Measurements from ENCODE around the gene ACY1.

ACY1 gene

DNA sequence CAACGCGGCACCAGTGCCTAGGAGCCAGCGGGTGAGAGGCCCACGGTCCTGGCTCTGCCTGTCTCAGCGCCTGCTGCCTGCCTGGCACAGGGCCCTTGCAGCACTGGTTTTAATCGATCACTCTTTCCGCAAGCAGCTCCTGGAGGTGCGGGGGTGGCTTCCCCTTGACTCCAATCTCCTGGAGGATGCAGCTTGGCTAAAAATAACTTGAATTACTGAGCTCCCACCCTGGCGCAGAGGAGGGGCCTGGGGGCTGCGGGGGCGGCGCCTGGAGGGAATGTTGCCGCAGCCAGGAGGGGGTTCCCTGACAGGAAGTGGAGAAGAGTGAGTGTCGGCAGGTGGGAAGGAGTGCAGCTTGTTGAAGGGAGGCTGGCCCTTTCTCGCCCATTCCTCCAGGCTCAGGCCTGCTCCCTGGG lies 22.2 kb downstream of the ACY1 start:
- DNase-seq (ENCODE audit: low read depth): no peak

DNA sequence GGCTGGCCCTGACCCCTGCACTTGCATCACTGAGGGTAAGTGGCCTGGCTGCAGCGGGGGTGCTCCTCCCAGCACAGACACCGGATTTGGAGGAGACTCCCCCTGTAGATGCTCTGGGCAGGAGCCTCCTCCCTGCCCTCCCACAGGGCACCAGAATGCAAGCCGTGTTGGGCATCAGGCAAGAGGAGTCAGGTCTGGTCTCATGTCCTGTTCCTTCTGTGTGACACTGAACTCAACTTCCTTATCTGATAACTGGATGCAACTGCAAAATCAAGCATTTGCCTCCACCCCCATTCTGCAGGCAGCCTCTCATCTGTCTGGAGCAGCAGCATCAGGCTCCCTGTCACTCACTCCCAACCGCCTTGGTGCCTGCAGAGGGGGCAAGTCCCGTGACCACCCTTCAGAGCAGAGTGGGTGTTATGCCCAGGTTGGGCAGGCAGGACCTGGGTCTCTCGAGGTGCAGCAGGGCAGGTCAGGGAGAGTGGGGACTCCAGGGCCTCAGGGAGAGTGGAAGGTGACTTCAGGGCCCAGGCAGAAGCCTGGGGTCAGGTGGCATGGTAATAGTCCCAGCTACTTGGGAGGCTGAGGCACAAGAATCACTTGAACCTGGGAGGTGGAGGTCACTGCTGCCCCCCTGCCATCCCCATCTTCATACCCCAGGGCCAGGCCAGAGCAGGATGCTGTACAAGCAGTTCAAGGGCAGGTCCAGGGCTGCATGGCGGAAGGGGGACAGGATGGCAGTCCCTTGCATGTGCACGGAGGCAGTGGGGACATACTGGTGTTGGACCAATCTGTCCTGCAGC lies 22.9 kb downstream of the ACY1 start:
- no peak for DNase-seq (ENCODE audit: low read depth)

DNA sequence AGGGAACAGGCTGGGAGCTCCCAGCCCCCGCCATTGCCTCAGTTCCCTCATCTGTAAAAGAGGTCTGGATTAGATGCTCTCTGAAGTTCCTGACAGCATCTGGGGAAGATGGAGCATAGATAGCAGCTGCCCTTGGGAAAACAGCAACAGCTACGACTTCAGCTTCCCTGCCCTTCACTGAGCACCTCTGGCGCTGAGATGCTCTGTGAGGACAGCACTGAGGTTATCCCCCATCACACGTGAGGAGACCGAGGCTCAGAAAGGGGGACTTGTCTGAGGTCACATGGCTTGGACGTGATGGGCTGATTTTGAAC lies 23.4 kb downstream of the ACY1 start:
- no peak for DNase-seq (ENCODE audit: low read depth)

DNA sequence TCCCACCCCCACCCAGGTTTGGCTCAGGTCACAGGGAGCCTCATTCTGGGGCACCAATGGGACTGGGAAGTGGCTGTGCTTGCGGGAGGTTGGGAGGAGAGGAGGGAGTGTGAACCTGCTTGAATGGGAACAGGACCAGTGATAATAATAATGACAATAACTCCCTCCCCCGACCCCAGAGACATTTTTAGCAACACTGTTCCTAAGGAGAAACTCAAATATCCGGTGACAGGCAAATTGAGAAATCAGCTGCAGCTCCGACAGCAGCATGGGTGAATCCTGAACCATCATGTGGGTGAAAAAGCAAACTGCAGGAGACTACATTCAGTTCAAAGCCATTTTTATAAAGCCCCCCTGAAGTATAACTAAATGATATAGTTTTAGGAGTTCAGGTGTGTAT lies 24.0 kb downstream of the ACY1 start:
- no peak for DNase-seq (ENCODE audit: low read depth)

DNA sequence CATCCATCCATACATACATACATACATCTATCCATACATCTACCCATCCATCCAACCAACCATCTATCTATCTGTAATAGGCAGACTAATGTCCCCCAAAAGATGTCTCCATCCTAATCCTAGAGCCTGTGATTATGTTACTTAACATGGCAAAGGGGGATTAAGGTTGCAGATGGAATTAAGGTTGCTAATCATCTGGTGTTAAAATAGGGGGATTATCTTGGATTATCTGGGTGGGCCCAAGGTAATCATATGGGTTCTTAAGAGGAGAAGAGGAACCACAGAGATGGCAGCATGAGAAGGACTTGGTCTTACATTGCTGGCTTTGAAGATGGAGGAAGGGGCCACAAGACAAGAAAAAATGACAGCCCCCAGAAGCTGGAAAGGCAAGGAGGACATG lies 27.1 kb downstream of the ACY1 start:
- no peak for DNase-seq (ENCODE audit: low read depth)

DNA sequence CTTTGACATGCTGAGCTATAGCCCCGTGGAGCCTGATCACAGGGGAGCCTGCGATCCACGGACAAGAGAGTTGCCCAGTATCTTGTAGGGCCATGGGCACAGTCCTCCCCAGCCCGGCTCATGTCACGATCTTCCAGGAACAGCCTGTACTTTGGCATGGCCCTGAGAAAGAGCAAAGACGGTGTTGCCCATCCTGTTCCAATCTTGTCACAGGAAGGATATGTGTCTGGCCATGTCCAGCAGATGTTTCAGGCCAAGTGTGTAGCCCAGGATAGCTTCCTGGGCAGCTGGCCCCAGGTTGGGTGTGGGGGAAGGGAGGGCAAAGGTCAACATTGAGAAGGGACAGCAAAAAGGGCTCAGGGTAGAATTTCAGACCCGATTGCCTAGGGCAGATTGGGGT lies 29.4 kb downstream of the ACY1 start:
- DNase-seq (ENCODE audit: low read depth): no peak

DNA sequence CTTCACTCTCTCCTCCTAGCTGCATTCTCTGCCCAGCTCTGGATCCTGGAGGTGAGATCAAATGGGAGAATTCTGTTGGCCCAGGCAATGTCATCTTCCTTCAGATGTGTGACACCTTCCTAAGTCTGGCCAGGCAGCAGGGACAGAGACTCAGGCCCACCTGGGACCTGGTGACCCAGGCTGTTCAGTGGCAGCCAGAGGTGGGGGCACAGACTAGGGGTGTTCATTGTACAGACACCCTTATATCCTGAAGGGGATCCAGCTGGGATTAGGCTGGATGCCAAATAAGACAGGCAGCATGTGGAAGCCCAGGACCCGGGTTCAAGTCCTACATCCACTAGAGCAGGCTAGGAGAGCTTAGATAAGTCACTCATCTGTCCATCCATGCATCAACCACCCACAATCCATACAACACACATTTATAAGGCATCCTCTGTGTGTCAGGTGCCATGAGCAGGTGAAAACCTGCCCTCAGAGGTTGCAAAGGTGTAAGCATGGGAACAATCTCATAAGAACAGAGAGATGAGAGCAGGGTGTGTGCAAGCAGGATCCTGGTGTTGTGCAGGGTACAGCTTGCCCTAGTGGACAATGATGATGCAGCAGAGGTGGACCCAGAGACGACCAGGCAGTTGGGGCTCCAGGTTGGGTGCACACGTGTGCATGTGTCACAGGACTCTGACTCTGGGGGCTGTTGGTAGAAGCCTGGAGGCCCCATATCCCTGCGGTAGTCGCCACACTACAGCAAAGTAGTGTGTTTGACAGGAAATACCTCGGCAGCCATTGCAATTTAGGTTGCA lies 30.7 kb downstream of the ACY1 start:
- no peak for DNase-seq (ENCODE audit: low read depth)

DNA sequence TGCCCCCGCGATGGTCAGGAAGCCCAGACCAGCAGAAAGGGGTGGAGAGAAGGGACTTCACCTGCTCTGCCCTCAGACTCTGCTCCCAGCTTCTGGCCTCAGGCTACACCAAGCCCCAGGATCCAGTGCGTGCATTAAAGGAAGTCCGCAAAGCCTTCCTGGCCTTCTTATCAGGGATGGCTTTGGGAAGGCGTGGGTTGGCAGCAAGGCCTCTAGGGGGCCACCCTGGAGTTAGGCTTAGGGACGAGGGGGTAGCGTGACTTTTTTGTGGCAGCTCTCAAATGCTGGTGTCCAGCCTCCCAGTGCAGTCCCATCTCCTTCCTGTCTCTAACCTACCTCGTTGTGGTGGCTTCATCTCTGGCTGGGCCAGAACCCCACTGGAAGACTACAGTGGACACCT lies 31.3 kb downstream of the ACY1 start:
- DNase-seq (ENCODE audit: low read depth): no peak

DNA sequence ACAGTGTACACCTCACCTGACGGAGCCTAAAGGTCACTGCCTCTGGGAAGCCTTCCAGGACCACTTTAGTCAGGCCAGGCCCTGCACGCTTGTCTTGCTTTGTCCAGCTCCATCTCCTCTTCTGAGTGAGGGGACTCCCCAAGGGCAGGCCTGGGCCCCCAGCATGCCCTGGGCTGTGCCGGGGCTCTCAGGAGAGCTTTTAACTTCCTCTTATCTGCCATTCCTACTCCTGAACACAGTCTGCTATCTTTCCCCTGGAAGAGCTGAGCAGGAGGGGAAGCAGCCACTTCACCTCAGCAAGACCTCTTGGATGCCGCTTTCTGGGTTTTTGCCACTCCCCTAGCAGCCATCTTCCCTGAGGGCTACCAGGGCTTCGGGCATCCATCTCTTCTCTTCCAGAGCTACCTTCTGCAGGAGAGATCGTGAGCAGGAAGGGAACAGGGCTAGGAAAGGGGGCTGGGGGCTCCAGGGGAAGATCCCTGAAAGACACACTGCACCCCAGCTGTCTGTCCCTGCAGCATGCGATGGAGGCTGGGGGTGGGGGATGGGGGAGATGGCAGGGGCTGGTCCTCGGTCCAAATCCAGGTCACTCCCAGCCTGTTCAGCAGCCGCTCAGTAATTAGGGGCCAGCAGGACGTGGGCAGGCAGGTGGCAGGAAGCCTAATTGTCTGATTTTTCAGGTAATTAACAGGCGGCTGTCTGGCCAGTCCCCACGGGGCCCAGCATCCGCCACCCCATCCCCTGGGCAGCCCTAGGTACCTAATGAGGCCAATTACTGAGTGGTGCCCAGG lies 32.3 kb downstream of the ACY1 start:
- DNase-seq (ENCODE audit: low read depth): no peak

DNA sequence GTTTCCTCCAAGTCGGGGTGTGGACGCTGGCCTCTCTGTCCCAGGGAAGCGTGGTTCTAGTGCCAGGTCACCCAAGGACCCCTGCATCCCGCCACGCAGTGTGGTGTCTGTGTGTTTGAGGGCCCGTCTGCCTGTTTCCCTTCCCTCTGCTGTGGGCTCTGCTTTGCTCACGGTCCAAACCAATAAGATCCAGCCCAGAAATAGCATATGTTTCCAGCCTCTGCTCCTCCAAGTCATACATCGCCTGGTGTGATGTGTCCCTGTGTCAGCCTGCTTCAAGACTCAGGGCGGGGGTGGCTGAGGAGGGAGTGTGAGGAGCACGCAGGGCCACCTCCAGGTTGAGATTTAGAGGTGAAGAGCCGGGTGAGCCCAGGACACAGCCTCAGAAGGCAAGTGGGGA lies 34.3 kb downstream of the ACY1 start:
- DNase-seq (ENCODE audit: low read depth): no peak

DNA sequence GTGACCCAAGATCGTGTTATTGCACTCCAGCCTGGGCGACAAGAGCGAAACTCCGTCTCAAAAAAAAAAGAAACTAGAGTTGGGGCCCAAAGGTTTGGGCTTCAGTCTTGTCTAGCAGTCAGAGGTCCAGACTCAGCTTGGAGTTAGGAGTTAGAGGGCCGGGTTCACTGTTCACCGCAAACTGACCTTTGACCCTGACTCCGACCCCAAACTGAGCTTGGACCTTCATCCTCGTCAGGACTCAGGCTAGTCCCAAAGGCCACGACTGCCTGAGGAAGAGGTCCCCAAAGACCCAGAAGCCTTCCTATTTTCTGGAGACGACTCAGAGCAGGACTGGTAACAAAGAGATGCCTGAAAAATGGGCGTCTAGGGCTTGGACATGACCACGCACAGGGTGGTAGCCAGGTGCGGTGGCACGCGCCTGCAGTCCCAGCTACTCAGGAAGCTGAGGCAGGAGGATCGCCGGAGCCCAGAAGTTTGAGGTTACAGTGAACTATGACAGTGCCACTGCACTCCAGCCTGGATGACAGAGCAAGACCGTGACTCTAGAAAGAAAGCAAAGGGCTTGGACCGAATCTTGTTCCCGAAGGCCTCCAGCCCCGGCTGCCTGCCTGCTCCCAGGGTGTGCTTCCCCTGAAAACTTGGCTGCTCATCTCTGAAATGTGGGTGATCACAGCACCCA lies 35.1 kb downstream of the ACY1 start:
- no peak for DNase-seq (ENCODE audit: low read depth)

DNA sequence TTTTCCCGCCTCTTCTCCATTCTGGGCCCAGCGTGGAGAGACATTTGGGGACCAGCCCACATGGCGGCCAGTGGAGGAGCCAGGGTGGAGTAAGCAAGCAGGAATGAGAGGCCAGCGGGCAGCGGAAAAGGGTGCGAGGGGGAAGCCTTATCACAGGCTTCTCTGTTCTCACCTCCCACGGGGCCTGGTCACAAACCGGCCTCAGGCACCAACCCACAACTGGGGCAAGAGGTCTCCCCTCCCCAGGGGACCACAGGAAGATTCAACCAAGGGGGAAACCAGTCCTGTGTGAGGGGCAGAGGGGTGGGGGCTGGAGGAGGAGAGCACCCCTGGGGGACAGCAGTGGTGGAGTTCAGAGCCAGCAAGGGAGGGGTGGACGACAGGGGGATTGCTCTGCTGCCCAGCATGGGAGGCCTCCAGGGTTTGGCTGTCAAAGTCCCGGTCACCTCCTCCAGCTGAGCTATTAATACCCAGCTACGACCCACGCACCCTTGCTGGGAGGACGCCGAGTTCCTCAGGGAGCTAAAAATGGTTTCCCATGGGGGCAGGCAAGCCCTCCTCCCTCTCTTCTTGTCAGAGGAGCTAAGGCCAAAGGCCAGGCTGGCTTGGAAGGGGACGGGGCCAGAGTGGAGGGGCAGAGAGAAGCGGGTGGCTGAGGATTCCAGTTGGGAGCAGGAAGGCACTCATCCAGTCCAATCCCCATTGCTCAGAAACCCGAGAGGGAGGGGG lies 36.2 kb downstream of the ACY1 start:
- DNase-seq (ENCODE audit: low read depth): no peak

DNA sequence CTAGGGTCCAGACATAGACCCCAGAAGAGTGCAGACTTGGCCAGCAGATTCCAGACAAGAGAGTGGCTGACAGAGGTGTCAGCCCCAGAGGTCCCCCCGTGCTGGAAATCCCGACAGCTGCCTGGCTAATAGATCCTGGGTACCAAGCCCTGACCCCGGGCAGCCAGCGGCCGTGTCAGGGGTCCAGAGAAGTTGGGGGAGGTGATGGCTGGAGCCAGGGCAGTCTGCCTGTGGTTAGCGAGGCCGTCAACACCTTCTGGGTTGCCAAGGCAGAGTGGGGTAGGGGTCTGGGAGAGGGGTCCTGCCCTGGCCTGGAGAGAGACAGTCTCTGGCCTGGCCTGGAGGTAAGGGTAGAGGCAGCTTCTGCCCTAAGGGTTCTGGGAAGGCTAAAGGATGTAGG lies 37.5 kb downstream of the ACY1 start:
- no peak for DNase-seq (ENCODE audit: low read depth)

DNA sequence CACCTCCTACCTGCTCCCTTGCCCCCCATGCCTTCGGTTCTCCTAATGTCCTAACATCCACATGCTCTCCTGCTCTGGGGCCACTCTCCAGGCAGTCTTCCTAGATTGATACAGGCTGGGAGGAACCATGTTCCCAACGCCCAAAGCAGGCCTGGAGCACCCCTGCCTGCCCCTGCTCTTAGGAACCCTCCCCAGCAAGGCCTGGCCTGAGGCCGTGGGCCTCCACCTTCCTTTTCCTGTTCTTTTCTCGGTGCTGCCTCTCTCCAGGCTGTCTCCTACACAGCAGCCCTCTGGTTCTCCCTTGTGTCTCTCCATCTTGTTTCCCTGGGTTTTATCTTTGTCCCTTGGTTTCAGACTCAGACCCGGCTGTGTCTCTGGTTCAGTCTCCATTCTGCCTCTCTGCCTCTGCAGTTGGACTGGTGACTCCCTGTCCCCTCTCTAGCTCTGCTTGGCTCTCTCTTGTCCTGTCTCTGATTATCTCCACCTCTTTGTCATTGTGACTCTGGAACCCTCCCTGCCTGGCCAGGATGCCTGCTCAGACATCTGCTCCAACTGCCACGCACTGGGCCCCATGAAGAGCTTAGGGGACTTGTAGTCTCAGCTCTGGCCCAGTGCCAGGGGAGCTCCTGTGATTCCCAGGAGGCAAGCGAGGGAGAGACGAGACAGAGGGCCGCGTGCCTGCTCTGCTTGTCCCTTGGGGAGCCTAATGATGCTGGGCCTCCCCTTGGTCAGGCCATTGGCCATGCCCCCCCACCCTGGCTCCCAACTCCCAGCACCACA lies 38.3 kb downstream of the ACY1 start:
- no peak for DNase-seq (ENCODE audit: low read depth)

DNA sequence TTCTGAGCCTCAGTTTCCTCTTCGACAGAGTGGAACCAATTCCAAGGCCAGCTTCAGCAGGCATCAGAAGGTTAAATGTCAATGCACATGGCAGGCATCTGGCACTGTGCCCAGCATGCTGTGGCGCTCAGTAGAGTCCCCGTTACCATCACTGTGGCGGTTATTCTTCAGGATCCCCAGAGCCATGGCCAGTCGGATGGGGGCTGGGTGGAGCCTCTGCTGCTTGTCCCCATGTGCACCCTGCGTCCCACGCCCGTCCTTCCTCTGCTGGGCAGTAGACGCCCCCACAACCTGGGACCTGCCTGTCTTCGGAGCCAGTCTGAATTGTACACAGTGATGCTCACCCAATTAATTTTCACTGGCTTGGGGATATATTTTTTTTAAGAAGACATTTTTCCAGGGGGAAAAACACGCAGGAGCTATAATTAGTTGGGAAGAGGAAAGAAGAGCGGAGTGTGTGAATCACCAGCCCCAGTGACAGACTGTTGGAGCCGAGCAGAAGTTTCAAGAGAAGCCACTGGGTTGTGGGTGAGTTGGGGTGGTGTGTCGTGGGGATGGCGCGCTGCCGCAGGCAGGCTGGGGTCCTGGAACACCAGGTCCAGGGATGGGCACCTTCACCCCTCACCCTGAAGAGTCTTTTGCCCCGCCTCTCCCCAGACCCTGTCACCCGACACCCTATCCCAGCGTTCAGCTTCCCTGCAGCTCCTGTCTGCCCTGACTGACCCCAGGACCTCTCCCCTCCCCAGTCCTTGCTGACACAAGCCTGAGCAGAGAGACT lies 39.2 kb downstream of the ACY1 start:
- no peak for DNase-seq (ENCODE audit: low read depth)

DNA sequence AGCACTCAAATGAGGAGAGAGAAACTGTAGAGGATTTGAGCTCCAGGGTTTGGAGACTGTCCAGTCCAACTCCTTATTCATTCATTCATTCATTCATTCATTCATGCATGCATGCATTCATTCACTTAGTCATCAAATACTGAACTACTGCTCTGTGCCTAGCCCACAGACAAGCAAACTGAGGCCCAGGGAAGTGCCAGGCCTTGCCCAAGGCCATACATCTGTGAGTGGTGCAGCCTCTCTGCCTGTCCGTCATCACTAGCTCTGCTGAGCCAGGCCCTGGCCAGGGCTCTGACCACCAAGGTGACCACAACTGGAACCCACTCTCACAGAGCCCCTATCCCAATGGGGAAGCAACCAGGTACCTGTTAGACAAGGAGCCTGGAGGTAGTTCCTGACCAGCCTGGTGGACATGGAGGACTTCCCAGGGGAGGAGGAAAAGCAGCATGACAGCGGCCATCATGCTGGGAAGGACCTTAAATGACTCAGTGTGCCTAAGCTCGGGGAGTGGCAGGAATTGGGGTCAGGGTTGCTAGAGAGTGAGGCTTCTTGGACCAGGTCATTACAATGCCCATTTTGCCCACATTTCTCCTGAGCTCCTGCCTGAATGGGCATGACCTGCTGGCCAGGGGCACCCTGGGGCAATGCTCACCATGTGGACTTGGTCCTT lies 39.9 kb downstream of the ACY1 start:
- no peak for DNase-seq (ENCODE audit: low read depth)

DNA sequence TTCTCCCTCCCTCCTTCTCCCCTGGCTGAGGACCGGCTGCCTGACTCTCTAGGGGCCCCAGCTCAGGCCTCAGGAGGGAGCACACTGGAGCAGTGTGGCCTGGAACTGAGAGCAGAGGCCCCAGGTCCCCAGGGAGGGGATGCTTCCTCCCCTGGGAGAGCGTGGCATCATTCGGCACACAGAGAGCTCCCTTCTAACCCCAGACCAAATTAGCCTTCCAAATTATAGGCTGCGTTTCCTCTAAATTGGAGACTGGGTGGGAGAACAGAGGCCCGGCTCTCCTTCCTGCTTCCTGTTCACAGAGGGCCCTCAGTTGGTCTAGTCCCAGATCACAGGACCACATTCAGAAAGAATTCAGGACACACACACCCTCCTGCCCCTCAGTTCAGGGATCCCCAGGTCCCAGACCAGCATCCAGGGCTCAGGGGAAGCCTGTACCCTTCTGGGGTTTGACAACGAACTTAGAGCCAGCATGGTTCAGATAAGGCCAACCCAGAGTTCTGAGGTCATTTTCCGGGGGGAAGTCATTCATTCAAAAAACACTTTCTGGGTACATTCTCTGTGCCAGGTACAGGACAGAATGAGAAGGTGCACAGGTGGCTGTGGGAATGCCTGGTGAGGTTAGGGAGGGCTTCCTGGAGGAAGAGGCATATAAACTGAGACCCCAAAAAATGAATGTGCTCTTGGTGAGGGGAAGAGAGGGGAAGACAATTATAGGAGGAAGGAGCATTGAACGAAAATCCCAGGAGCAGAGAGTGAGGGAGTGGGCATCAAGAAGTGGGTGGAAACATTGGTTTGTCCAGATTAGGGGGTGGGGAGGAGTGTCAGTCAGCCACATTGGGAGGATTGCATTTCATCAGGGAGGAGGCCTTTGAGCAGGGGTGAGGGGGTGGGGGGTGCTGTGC lies 40.8 kb downstream of the ACY1 start:
- DNase-seq (ENCODE audit: low read depth): no peak

DNA sequence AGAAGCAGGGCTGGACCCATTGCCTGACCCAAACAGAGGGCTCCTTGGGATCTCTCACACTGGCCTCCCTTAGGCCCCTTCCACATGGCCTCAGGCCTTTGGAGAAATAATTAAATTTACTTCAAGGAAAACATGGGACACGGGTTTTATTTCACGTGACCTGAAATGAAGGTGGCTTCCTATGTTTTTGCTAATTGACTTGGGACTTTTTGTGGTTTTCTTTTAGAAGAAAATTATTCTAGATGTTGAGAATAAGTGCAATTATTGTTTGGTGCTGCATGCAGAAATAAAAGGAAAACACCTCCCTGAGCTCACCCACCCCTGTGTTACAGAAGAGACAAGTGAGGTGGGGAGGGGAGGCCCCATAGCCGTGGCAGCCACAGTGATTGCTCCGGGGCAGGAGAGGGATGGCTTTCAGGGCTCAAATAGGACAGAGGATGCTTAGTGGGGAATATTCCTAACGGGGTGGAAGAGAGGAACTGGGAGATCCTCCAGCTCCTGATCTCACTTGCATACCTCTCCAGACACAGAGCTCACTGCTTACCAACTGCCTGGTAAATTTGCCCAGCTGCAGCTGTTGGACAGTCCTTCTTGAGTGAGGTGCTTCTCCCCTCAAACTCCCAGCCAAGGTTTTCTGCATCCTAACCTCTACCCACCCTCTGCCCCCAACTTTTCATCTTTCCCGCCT lies 41.6 kb downstream of the ACY1 start:
- no peak for DNase-seq (ENCODE audit: low read depth)

All from stimulated activated CD8-positive, alpha-beta memory T cell treated with anti-CD3 and anti-CD28 coated beads, Interleukin-4, amount 100 ng/mL, for 24 hours (primary cell).